IMR-90 (cell line): ENCODE measurements around the gene C19orf53.

ENCODE experiments used
- CEBPB ChIP-seq: IDR thresholded peaks from 2 replicates; pipeline ENCODE4 v1.6.1; 2012; ENCODE audit warnings: low read depth, low read length, improper control_type of control experiment
- CHD1 ChIP-seq: IDR thresholded peaks from 2 replicates; pipeline ENCODE4 v1.6.1; 2012; ENCODE audit warnings: low read depth, low read length, improper control_type of control experiment
- CTCF ChIP-seq: conservative IDR thresholded peaks from 2 replicates; pipeline ENCODE4 v1.5.1; 2012; ENCODE audit warnings: mild to moderate bottlenecking, low read depth, low read length, improper control_type of control experiment
- FOS ChIP-seq: fragments of 150-350 bp; IDR thresholded peaks from 2 replicates; pipeline ENCODE4 v1.6.1; 2016; ENCODE audit warnings: low read depth, low read length
- MAFK ChIP-seq: IDR thresholded peaks from 2 replicates; pipeline ENCODE4 v1.6.1; 2012; ENCODE audit warnings: low read depth, low read length, improper control_type of control experiment
- MAZ ChIP-seq: IDR thresholded peaks from 2 replicates; pipeline ENCODE4 v1.6.1; 2012; ENCODE audit warnings: low read depth, mild to moderate bottlenecking, low read length, improper control_type of control experiment, moderate library complexity, borderline replicate concordance
- MXI1 ChIP-seq: IDR thresholded peaks from 2 replicates; pipeline ENCODE4 v1.6.1; 2012; ENCODE audit warnings: low read depth, mild to moderate bottlenecking, low read length, moderate library complexity, borderline replicate concordance
- NFE2L2 ChIP-seq: fragments of 150-350 bp; IDR thresholded peaks from 2 replicates; pipeline ENCODE4 v1.6.1; 2016; ENCODE audit warnings: low read depth, mild to moderate bottlenecking, low read length
- POLR2A ChIP-seq: IDR thresholded peaks from 2 replicates; pipeline ENCODE4 v1.6.1; 2012; ENCODE audit warnings: mild to moderate bottlenecking, low read depth, low read length
- RAD21 ChIP-seq: IDR thresholded peaks from 2 replicates; pipeline ENCODE4 v1.6.1; 2012; ENCODE audit warnings: low read length, improper control_type of control experiment
- RCOR1 ChIP-seq: IDR thresholded peaks from 2 replicates; pipeline ENCODE4 v1.6.1; 2012; ENCODE audit warnings: mild to moderate bottlenecking, low read length, improper control_type of control experiment; ENCODE audit not compliant: insufficient replicate concordance
- RFX5 ChIP-seq: IDR thresholded peaks from 2 replicates; pipeline ENCODE4 v1.8.0; 2012; ENCODE audit warnings: low read depth, mild to moderate bottlenecking, low read length, moderate library complexity
- USF2 ChIP-seq: fragments of 150-350 bp; IDR thresholded peaks from 2 replicates; pipeline ENCODE4 v1.6.1; 2017; ENCODE audit warnings: mild to moderate bottlenecking, antibody characterized with exemption, low read length, low read depth

- no peak for TF ChIP-seq CTCF
- TF ChIP-seq RAD21 = no peak
- no peak for TF ChIP-seq CEBPB
- no peak for TF ChIP-seq RFX5
- no peak for TF ChIP-seq POLR2A
- TF ChIP-seq FOS = no peak
- no peak for TF ChIP-seq MAFK
- no peak for TF ChIP-seq MAZ
- no peak for TF ChIP-seq MXI1
- no peak for TF ChIP-seq NFE2L2
- TF ChIP-seq RCOR1 = no peak
- TF ChIP-seq USF2 = no peak
- no peak for TF ChIP-seq CHD1
These were observed 53.4 kb downstream of the C19orf53 start for GRCh38 chr19:13827656-13828055.
